SK-N-SH (cell line): ENCODE data around the gene CARD8. TPM values are rescaled to one million over a fixed set of nuclear protein-coding genes. Genes with fewer than 3 reads are reported as not detected.

Experiments
- CTCF ChIA-PET: fragments of 300-600, 350-600 bp; formaldehyde crosslinking; extraction: SDS; loops from one replicate; lab custom pipeline; 2021; lab: Yijun Ruan, JAX
- POLR2A ChIA-PET: fragments of 350-600 bp; sonication (Branson Sonifier 250); formaldehyde crosslinking; extraction: SDS; loops from one replicate; lab custom pipeline; 2020; ENCODE audit warnings: antibody characterized with exemption, inconsistent platforms; lab: Yijun Ruan, JAX
- DNase-seq: peaks from one replicate; pipeline ENCODE4 v3.0.0; 2012
- H2AFZ ChIP-seq: fragments of 200-600 bp; sonication (generic); 2 replicates; pipeline ENCODE4 v1.8.1; 2016; ENCODE audit warnings: antibody characterized with exemption, mild to moderate bottlenecking, low read depth
- H3F3A ChIP-seq: fragments of 200-600 bp; sonication (generic); replicated peaks from 2 replicates; pipeline ENCODE3; 2016; ENCODE audit warnings: antibody characterized with exemption, mild to moderate bottlenecking; ENCODE audit not compliant: insufficient read depth
- H3K27ac ChIP-seq, 2 experiments: fragments of 200-500 bp in 1 of 2; fragments of 200-600 bp in 1 of 2; sonication (Bioruptor generic) in 1 of 2; sonication (generic), shearing (Covaris generic) in 1 of 2; 2 replicates each; pipeline versions ENCODE4 v1.5.1 to v1.6.1; 2014 to 2016; ENCODE audit warnings: low read depth in 2 of 2, inconsistent platforms in 1 of 2, low read length in 1 of 2, mild to moderate bottlenecking in 1 of 2, mixed read lengths in 1 of 2
- H3K27me3 ChIP-seq: fragments of 200-600 bp; sonication (generic), shearing (Covaris generic); 2 replicates; pipeline ENCODE4 v1.6.1; 2016; ENCODE audit warnings: mixed run types; ENCODE audit not compliant: insufficient read depth
- H3K36me3 ChIP-seq, 2 experiments: fragments of 200-500 bp in 1 of 2; fragments of 200-600 bp in 1 of 2; sonication (Bioruptor generic) in 1 of 2; sonication (generic) in 1 of 2; replicated peaks in 1 of 2; 2 replicates each; pipeline versions ENCODE3 to v1.5.1; 2014 to 2016; ENCODE audit warnings: low read length in 1 of 2, mild to moderate bottlenecking in 1 of 2; ENCODE audit not compliant: insufficient read depth in 2 of 2, control insufficient read depth in 1 of 2
- H3K4me1 ChIP-seq, 2 experiments: fragments of 200-500 bp in 1 of 2; fragments of 200-600 bp in 1 of 2; sonication (Bioruptor generic) in 1 of 2; sonication (generic), shearing (Covaris generic) in 1 of 2; 2 replicates each; pipeline versions ENCODE4 v1.5.1 to v1.6.1; 2014 to 2016; ENCODE audit warnings: low read depth in 1 of 2, low read length in 1 of 2, mixed run types in 1 of 2; ENCODE audit not compliant: insufficient read depth in 2 of 2, control insufficient read depth in 1 of 2
- H3K4me2 ChIP-seq: fragments of 200-600 bp; sonication (generic), shearing (Covaris generic); 2 replicates; pipeline ENCODE4 v1.6.1; 2017; ENCODE audit warnings: mixed run types
- H3K4me3 ChIP-seq, 2 experiments: fragments of 200-500 bp in 1 of 2; fragments of 200-600 bp in 1 of 2; sonication (Bioruptor generic) in 1 of 2; sonication (generic), shearing (Covaris generic) in 1 of 2; 2 replicates each; pipeline versions ENCODE4 v1.5.1 to v1.8.1; 2014 to 2016; ENCODE audit warnings: low read depth in 2 of 2, inconsistent platforms in 1 of 2, low read length in 1 of 2, mild to moderate bottlenecking in 1 of 2, mixed read lengths in 1 of 2, moderate library complexity in 1 of 2
- H3K79me2 ChIP-seq: fragments of 200-600 bp; sonication (generic); 2 replicates; pipeline ENCODE4 v1.8.1; 2017; ENCODE audit warnings: mild to moderate bottlenecking; ENCODE audit not compliant: insufficient read depth
- H3K9ac ChIP-seq: fragments of 200-600 bp; sonication (generic); 2 replicates; pipeline ENCODE4 v1.6.1; 2017; ENCODE audit warnings: mixed run types
- H3K9me2 ChIP-seq: fragments of 200-600 bp; sonication (generic); 2 replicates; pipeline ENCODE4 v1.6.1; 2017; ENCODE audit warnings: mixed run types
- H3K9me3 ChIP-seq: fragments of 200-600 bp; sonication (generic); 2 replicates; pipeline ENCODE4 v1.6.1; 2017; ENCODE audit warnings: mixed run types, mild to moderate bottlenecking, moderate library complexity
- H4K20me1 ChIP-seq: fragments of 200-600 bp; sonication (generic); 2 replicates; pipeline ENCODE4 v1.6.1; 2017; ENCODE audit warnings: mild to moderate bottlenecking, mixed run types; ENCODE audit not compliant: insufficient read depth
- CTCF ChIP-seq: fragments of 200-600 bp; sonication (generic); IDR thresholded peaks from 2 replicates; pipeline ENCODE4 v1.6.1; 2017; ENCODE audit warnings: antibody characterized with exemption, mild to moderate bottlenecking, moderate library complexity
- FOSL2 ChIP-seq: IDR thresholded peaks from 2 replicates; pipeline ENCODE4 v1.4.0; 2012; ENCODE audit warnings: low read depth, mild to moderate bottlenecking, moderate library complexity, borderline replicate concordance
- IRF3 ChIP-seq: fragments of 150-350 bp; IDR thresholded peaks from 2 replicates; pipeline ENCODE4 v1.6.1; 2016; ENCODE audit warnings: mild to moderate bottlenecking, low read depth, low read length
- JUND ChIP-seq: IDR thresholded peaks from 2 replicates; pipeline ENCODE4 v1.4.0; 2012
- PBX3 ChIP-seq: IDR thresholded peaks from 2 replicates; pipeline ENCODE4; 2012
- POLR2AphosphoS5 ChIP-seq: IDR thresholded peaks from 2 replicates; pipeline ENCODE4 v1.6.1; 2012; ENCODE audit warnings: low read depth, low read length
- RXRA ChIP-seq: IDR thresholded peaks from 2 replicates; pipeline ENCODE4 v1.4.0; 2012; ENCODE audit warnings: low read depth, mild to moderate bottlenecking, borderline replicate concordance
- SMC3 ChIP-seq: IDR thresholded peaks from 2 replicates; pipeline ENCODE4 v1.6.1; 2012; ENCODE audit warnings: low read depth, low read length, improper control_type of control experiment
- TAF1 ChIP-seq: IDR thresholded peaks from 2 replicates; pipeline ENCODE4 v1.6.1; 2012; ENCODE audit warnings: low read depth, mild to moderate bottlenecking, low read length, moderate library complexity, borderline replicate concordance
- USF2 ChIP-seq: fragments of 150-350 bp; IDR thresholded peaks from 2 replicates; pipeline ENCODE4 v1.6.1; 2017; ENCODE audit warnings: antibody characterized with exemption, low read length, low read depth, borderline replicate concordance
- ZBTB33 ChIP-seq: IDR thresholded peaks from 2 replicates; pipeline ENCODE4 v1.4.0; 2012; ENCODE audit warnings: low read depth, borderline replicate concordance
- WGBS: methylation state at CpG from one replicate; pipeline ENCODE4 v1.1.6; 2017; ENCODE audit warnings: low lambda C conversion rate; 5-methylcytosine and 5-hydroxymethylcytosine counted together
- polyA plus RNA-seq, 3 experiments: library from polyadenylated mRNA; depleted of rRNA; stranded (reverse); fragments of >200 nt; gene quantifications; 2 replicates each; pipeline ENCODE4 v1.2.3, GENCODE V29; 2012

The CARD8 gene
- polyA plus RNA-seq, 1 of the 3 experiments (the other 2 are of a cell fraction) = 16.4 TPM

GRCh38 chr19:48174445-48175030 is 81.2 kb downstream of the CARD8 start:
- H3F3A ChIP-seq = no peaks in the 10 kb centered on the region
- CTCF ChIA-PET = no interaction called here
- TF ChIP-seq SMC3 (no peak), PBX3 (no peak), ZBTB33 (no peak), FOSL2 (no peak), POLR2AphosphoS5 (no peak), JUND (no peak), RXRA (no peak), CTCF (no peak), USF2 (no peak), TAF1 (no peak), IRF3 (no peak)
- TF ChIP-seq, all 33 proteins: peak for 0
- H4K20me1 ChIP-seq = no peaks in the 10 kb centered on the region
- H3K9ac ChIP-seq = no peak overlapping the region
- H3K27ac ChIP-seq = no peak overlapping the region
- no peak overlapping the region for H3K4me2 ChIP-seq
- no peaks in the 10 kb centered on the region for H3K27me3 ChIP-seq
- H3K4me3 ChIP-seq = no peak overlapping the region
- WGBS = 96% methylated on average over 6 of the region's 6 CpGs
- peaks cover 17% of the 10 kb centered on the region for H3K79me2 ChIP-seq
- POLR2A ChIA-PET = no interaction called here
- no peaks in the 10 kb centered on the region for H3K9me3 ChIP-seq
- H3K4me1 ChIP-seq = peaks cover 0 to 10% of the 10 kb centered on the region in 2 experiments; a peak in 1 of 4 replicates
- H2AFZ ChIP-seq = no peak overlapping the region
- peaks cover 12 to 25% of the 10 kb centered on the region in 2 experiments for H3K36me3 ChIP-seq
- H3K9me2 ChIP-seq = no peaks in the 10 kb centered on the region
- no peak for DNase-seq
